ENCODE measurements around the gene PLEKHF1.
A peak's percentile ranks its signal among the peaks of the same experiment; 100 is the strongest.
"Not testable (repeated sequence)": the region's sequence is repeated elsewhere in the genome, so short reads cannot be mapped to it uniquely, and the experiment has no call there.

Gene PLEKHF1

DNA sequence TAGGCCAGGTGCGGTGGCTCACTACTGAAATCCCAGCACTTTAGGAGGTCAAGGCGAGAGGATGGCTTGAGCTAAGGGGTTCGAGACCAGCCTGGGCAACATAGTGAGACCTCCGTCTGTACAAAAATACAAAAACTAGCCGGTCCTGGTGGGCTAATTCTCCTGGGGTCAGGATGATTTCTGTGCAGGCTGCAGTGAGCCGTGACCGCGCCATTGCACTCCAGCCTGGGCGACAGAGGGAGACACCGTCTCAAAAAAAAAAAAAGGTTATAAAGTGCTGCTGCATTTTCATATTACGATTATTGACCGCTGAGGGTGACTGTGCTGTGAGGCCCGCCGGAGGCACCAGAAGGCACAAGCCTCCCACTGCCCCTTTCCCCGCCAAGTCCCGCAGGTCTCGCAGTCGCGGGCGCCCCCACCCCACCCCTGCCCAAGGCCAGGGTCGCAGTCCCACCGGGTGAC is 477 bp upstream of the PLEKHF1 start:
- DNase-seq (ENCODE audit: low read depth) = no peak

DNA sequence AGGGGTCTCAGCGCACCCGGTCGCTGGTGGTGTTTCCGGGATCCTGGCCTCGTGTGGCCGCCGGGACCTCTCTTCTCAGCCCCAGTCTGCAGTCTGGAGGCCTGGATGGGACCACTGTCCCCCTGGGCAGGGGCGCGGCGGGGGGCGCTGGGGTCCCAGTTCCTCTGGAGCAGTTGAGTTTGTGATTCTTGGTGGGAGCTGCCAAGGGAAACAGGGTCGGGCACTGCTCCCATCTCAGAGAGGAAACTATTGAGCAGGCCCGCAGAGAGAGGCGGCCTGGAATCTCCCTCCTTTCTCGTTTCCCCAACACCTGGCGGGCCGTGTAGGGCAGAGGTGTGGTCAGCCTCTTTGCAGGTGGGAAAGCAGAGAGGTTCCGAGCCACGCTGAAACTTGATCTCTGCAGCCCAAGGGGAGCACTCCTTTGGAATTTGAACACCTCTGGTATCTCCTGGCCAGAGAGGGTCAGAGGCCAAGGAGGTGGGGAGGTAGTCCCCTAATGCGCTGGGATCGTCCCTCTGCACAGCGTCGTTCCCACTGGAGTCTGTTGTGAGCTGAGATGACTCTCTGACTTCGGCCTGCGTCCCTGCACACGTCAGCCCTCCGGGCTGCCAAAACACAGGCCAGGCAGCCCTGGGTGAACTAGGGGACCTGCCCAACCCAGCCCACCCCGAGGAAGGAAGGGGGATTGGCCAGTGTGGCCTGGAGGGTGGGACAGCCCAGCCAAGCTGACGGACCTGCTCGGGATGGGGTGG is 741 bp downstream of the PLEKHF1 start:
- no peak for DNase-seq (ENCODE audit: low read depth)

DNA sequence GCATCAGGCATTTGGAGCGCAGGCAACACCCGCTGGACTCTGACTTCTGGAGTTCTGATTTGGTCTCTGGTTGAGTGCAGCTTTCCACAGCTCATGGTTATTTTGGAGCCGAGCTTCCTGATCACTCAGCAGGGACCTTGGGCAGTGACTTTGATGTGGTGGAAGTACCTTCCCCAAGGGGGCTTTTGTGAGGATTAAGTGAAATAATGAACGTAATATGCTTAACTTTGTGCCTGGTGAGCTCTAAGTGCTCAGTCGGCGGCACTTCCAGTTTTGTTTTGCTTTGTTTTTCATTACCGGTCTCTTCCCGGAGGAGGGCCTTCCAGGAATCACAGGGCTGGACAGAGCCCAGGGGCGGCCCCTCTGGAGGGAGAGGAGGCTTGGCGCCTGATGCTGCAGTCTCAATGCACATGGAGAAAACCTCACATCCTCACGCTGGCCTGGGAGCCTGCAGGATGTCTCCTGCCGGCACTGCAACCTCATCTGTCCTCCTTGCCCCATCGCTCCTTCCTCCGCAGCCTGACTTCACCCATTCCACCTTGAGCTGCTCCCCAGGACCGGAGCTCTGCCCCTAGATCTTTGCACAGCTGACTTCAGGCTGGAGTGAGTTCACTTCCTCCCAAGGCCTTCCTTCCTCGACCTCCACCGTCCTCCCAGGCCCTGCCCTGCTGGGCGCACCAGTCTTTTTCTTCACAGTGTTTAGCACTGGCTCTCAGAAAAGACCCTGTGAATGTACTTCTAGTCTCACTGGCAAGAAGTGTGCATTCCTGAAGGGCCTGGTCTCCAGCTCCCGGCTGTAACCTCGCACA is 1.5 kb downstream of the PLEKHF1 start:
- no peak for DNase-seq (ENCODE audit: low read depth)

DNA sequence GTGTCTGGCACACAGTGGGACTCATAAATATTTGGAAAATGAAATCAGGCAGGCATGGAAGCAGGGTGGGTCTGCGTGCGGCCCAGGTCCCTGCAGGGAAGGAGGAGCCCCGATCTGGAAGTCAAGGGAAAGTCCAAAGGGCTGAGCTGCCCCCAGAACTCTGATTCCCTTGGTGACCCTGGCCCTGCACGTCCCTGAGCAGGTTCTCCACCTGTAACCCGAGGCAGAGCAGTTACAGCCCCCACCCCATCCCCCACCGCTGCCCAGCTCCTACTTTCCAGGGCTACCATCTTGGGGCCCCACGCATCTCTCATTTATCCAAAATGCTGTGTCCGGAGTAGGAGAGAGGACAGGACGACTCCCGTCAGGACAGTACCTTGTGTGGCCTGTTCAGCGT is 2.1 kb downstream of the PLEKHF1 start:
- DNase-seq (ENCODE audit: low read depth) = no peak

DNA sequence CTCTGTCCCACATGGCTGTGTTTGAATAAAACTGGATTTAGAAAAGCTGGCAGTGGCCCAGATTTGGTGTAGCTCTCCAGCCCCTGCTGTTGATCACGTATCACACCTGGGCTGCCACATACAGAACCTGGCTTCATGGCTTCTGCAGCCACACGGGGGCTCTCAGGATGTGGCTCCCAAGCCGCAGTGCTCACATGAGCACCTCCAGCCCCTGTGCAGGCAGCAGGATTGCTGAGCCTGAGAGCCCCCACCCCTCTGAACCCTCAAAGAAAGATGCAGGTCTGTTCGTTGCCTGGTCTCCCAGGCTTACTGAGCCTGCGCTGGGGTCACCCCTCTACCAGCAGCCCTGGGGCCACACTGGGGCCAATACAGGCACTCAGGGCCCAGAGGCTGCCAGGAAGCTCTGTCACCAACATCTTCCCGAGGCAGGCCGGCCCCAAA is 2.7 kb downstream of the PLEKHF1 start:
- no peak for DNase-seq (ENCODE audit: low read depth)

DNA sequence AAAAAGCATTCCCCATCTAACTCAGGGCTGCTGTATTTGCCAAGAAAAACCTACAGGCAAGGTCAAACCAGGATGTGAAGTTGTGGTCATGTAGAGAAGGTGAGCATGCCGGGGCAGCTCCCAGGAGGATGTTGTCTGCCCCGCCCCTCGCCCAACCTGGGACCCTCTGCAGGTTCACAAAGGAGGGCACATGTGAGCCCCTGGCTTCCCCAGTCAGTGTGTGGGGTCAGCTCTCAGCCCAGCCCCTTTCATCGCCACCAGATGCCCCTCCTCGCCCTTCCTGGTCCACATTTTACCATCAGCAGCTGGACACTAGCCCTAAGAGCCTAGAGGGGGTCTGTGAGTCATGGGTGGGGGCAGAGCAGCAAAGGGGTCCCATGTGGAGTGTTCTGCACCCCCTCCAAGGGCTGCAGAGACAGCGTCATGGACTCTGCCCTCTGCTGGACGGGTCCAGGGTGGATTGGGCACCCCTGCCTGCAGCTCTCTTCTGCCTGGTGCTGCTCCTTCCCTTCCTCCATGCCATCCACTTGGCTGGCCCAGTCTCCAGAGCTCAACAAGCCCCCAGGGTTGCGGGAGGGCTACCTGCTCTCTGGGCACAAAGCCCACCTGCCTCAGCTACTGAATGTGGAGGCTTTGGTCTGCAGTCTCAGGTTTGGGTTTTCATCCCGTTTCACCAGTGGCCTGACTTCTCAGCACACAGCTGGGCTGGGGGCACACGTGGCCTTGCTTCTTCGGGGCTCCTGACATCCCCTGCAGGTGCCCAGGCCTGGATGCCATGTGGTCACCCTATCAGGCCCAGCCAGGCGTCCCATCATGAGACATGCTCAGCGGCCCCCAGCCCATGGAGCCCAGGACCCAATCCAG is 3.7 kb downstream of the PLEKHF1 start:
- no peak for DNase-seq (ENCODE audit: low read depth)

DNA sequence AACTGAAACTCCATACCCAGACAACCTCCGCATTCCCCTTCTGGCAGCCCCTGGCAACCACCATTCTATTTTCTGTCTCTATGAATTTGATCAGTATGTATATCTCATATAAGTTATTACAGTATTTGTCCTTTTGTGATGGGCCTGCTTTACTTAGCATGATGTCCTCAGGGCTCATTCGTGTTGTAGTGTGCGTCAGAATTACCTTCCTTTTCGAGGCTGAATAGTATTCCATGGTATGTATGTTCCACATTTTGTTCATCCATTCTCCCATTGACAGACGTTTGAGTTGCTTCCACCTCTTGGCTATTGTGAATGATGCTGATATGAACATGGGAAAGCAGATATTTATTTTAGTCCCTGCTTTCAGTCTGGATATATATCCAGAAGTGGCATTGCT is 5.0 kb downstream of the PLEKHF1 start:
- no peak for DNase-seq (ENCODE audit: low read depth)

DNA sequence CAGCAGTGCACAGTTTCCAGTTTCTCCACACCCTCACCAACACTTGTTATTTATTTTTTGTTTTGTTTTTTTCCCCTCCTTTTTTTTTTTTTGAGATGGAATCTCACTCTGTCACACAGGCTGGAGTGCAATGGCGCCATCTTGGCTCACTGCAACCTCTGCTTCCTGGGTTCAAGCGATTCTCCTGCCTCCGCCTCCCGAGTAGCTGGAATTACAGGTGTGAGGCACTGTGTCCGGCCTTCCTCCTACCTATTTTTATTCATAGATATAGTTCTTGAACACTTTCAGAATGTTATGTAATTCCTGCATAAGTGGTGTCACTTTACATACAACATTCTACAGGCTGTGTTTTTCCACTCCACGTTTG is 5.7 kb downstream of the PLEKHF1 start:
- not testable (repeated sequence) for DNase-seq (ENCODE audit: low read depth)

DNA sequence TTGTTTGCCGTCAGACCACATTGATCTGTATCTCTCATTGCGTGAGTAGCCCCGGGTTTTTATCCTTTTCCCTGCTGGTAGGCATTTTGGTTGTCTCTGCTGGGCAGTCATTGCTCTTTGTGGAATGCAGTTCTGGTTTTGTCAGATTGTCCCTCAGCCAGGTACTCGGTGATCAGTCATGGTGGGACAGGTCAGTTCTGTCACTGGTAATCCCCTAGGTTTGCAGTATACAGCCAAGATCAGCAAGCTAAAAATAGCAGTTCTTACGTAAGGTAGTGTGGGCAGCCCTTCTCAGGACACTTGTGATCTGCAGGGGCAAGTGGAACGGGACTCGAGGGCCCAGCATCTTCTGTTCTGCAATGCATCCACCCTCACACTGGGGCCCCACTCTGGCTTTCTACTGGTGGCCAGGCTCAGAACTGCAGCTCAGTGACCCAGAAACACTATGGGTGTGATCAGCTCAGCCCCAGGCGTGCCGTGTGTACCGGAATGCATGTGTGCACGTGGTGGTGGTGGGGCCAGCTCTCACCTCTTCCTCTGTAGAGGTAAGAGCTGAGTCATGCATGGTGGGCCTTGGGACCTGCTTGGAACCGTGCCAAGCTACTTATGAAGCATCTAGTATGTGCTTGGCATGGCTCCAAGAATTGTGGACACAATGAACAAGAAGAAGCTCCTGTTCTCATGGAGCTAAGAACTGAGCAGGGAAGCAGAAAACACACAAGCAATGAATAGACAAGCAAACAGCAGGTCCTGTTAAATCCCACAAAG is 6.3 kb downstream of the PLEKHF1 start:
- peak; percentile 54 for DNase-seq (ENCODE audit: low read depth)

DNA sequence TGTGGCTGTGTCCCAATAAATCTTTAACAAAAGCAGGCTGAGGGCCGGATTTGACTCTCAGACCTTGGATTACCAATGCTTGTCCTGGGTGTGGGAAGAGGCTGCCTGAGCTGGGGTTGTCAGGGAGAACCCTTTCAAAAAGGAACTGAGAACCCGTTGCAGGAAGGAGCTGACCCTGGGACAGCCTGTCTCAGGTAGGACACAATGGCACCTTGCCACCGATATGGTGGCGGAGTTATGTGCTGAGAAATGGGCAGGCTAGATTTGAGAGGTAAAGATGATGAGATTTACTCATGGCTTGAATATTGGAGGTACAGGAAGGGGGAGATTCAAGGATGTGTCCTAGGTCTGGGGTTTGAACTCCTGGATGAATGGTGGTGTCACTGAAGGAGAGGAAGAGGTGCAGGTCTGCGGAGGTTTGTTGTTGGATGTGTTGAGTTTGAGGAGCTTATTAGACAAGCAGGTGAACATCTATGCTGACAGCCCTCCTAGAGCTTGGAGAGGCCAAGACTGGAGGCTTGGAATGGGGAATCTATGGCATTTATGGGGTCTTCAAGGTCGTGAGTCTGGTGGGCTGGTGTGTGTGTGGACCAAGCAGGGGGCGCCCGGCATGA is 7.2 kb downstream of the PLEKHF1 start:
- DNase-seq (ENCODE audit: low read depth) = no peak

DNA sequence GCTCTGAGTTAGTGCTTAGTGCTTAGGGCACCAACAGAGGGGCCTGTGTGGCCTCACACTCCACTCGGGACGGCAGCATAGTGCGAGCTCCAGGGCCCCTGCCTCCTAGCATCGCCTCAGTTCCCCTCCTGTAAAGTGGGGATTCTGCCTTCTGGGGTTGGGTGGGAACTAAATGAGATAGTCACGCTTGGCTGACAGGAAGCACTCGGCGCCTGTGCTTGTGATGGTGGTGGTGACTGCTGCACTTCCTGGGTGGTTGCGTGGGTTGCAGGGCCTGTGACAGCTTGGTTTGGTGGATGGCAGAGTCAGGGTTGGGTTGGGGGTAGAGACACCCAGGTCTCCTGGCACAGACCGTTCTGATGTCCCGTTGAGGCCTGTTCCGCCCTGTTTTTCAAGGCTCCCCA is 7.7 kb downstream of the PLEKHF1 start:
- peak; percentile 62 for DNase-seq (ENCODE audit: low read depth)

DNA sequence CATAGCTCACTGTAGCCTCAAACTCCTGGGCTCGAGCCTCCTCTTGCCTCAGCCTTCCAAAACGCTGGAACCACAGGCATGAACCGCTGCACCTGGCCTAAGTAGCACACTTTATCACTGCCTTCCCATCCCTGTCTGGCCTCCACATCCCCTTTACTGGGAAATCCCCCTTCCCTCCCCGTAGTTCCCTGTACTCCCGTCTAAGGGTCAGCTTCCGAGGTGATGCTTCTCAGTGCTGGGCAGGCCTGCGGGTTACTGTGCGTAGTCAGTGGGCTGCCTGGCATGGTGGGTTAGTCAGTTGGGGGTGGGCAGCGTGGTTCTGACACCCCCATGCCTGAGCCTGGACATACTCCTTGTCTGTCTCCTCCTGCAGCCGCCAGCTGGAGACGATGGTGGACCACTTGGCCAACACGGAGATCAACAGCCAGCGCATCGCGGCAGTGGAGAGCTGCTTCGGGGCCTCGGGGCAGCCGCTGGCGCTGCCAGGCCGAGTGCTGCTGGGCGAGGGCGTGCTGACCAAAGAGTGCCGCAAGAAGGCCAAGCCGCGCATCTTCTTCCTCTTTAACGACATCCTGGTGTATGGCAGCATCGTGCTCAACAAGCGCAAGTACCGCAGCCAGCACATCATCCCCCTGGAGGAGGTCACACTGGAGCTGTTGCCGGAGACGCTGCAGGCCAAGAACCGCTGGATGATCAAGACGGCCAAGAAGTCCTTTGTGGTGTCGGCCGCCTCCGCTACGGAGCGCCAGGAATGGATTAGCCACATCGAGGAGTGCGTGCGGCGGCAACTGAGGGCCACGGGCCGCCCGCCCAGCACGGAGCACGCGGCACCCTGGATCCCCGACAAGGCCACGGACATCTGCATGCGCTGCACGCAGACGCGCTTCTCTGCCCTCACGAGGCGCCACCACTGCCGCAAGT is 8.4 kb downstream of the PLEKHF1 start:
- DNase-seq (ENCODE audit: low read depth) = no peak

DNA sequence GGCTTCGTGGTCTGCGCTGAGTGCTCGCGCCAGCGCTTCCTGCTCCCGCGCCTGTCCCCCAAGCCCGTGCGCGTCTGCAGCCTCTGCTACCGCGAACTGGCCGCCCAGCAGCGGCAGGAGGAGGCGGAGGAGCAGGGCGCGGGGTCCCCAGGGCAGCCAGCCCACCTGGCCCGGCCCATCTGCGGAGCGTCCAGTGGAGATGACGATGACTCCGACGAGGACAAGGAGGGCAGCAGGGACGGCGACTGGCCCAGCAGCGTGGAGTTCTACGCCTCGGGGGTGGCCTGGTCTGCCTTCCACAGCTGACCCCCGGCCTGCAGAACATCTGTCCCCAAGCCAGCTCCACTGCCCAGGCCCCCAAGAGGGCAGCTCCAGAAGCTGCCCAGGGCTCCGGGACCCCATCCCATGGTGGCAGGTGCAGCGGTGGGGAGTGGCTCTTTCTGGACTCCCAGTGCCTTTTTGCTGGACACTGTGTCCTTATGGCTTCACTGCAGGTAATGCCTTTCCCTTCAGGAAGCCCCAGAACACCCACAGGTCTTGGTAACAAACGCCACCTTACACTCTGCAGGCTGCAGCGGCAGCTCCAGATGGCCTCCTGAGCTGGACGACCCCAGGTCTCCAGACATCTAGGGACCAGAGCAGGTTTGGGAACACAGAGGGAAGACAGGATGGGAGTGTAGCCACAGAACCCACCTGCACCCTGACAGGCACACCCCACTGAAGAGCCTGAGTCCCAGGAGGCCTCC is 9.3 kb downstream of the PLEKHF1 start:
- no peak for DNase-seq (ENCODE audit: low read depth)

DNA sequence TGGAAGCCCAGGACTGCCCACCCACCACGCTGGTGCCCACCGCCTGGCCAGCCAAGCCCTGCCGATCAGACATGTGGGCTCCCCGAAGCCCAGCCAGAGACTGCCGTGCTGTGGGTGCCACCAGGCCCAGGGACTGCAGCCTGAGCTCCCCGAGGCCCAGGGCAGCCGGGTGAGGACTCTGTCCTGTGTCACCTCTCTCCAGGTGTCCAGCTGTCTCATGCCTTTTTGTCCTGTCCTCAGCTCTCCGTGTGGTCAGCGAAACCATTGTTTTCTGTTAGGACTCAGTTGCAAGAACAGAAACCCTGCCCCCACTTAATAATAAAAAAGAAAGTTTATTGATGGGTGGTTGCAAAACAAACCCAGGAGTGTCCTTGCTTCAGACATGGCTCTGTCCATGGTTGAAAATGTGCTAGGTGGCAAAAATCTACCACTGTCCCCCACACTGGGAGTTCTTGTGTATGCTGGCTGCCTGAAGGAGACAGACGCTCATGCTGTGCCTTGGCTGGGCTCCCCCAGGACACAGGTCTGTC is 9.9 kb downstream of the PLEKHF1 start:
- no peak for DNase-seq (ENCODE audit: low read depth)

DNA sequence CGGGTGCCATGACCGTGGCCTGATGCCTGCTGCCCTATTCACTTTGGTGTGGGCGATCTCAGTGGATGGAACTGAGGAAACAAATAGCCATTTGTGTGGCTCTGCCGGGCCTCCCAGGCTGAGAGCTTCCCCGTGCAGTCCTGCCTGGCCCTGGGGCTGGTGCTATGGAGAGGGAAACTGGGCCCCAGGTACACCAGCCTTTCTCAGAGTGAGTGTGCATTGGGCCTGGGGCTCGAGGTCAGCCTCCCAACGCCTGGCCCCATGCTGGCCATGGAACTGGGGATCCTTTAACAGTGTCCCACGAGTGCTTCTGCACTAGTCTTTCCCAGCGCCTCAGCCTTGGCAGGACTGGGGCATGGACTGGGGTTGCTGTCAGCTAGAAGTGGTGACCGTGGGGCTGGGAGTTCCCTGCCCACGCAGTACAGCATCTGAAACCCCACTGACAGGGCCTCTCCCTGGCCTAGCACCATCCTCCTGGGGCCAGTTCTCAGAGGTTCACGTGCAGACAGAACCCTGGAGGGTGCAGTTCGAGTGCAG is 10.5 kb downstream of the PLEKHF1 start:
- DNase-seq (ENCODE audit: low read depth) = no peak

DNA sequence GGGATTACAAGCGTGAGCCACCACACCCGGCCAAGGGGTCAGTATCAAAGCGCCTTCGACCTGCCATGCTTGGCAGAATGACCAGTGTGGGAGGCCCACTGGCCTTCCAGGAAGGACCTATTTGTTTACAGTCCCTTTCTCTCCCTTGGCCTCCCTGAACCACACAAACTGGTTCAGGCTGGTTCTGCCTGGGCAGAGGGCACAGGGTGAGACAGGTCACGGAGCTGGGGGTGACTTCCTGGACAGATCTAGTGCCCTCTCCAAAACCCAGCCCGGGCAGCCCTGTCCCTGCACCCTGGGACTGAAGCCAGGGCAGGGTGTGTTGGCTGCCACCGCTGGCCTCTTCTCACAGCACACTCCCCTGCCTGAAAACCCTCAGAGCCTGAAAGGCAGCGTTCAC is 11.3 kb downstream of the PLEKHF1 start:
- no peak for DNase-seq (ENCODE audit: low read depth)

DNA sequence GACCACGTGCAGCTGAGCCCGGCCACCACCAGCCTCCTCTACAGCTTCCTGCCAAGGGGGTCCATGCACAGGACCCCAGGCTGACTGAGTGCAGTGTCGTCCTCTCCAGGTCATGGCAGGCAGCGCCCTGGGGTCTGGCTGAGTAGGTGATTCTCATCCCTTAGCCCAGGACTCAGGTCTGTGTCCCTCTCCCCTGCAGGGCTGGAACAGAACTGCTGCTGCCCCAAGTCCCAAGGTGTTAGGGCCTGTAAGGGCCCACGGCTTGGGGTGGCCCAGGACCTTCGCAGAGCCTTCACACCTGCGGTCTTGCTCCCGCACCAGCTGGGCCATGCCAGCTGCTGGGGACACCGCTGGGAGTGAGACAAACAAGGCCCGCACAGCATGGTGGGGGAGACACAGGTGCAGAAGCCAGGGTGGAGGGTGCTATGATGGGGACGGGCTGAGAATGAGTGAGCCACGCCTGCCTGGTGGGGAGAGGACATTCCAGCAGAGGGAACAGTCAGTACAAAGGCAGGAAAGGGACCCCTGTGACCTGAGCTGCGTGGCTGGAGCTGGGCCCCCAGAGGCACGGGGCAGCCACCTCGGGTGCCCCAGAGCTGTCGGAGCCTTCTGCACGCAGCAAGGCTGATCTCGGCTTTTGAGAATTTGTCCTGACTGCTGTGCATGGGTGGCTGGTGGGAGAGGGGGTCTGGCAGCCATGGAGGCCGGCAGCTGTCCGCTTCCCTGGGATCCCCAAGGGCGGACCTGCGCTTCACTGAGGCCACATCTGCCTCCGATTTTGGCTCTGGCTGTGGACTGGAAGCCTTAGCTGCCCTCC is 11.9 kb downstream of the PLEKHF1 start:
- no peak for DNase-seq (ENCODE audit: low read depth)

DNA sequence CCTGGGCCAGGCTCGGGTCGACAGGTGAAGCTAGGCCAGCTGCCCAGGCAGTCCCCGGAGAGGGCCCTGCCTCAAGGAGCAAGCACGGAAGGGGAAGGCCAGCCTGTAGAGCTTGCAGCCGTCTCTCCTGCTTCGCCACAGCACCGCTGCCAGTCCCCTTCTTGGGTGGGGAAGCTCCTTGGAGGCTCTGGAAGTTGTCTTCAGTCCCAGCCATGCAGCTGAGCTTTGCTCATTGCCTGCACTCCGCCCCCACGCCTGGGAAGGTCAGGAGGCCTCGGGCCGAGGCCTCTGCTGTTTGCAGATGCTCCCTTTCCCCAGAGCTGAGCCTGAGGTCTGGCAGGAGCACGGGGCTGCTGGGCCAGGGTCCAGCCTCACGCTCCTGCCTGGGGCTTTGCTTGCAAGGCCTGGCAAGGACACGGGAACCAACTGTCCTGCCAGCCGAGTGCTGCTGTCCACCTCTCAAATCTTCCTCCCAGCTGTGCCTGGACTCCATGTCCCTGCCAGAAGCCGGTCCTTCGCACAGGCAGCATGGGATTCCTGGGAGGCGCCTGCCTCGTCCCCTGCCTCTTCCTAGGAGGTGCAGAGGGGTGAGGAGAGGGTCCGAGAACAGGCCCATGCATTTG is 13.3 kb downstream of the PLEKHF1 start:
- DNase-seq (ENCODE audit: low read depth) = no peak

Data from stimulated activated CD8-positive, alpha-beta memory T cell treated with anti-CD3 and anti-CD28 coated beads, Interleukin-15, amount 100 ng/mL, for 24 hours (primary cell).